Measurements from ENCODE around the gene LBH. TPM values are rescaled to one million over a fixed set of nuclear protein-coding genes. Genes with fewer than 3 reads are reported as not detected.

The LBH gene
- total and polyA plus RNA-seq, 2 donors (not counting 3 experiments of a cell fraction or from before 2014, with no cell fraction given): 5.3 to 5.5 TPM

DNA sequence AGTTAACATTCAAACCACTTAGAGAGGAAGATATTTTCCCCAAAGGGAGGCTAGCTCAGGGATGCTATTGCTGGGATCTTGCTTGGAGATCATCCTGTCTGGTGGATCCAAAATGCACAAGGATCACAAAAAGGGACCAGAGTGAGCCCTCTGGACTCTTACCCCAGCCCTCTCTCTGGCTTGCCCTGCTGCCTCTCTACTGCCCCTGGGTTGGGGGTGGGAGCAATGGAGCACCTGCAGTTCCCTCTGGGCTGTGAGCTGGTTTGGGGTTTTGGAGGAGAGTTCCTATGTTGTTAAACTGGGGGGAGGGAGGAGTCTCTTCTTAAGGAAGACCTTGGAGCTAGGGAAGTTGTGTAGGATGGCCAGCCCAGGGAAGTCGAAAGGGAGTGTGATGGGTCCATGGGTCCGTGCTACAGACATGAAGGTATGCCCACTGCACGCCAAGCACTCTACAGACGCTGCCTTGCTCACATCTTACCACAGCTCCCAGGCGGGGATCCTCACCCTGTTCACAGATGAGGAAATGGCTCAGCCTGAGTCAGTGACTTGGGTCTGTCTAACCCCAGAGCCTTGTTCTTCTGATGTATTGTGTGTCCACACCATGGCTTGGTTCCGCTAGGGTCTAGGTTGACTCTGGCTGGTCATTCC is 3.8 kb downstream of the LBH start:
- DNase-seq (ENCODE audit: low read depth, low spot score): no peak
- Histone ChIP-seq H3K27me3 (ENCODE audit: control insufficient read depth in 2 of 2, insufficient read depth in 2 of 2, low read length in 2 of 2) (peaks cover 18 to 22% of the 10 kb centered on the region in 2 experiments), H2AFZ (ENCODE audit: low read depth, low read length) (no peak overlapping the region), H3K36me3 (ENCODE audit: control insufficient read depth in 2 of 2, extremely low read depth in 1 of 2, insufficient read depth in 2 of 2, low read length in 2 of 2) (no peaks in the 10 kb centered on the region), H3K27ac (ENCODE audit: insufficient read depth, low read depth, low read length) (no peak overlapping the region), H3K79me2 (ENCODE audit: control insufficient read depth, insufficient read depth, low read length) (no peaks in the 10 kb centered on the region), H3K9ac (replicated peaks; ENCODE audit: extremely low read depth, insufficient read depth, low read length) (no peak overlapping the region), H3K4me3 (replicated peaks in 1 of 3; ENCODE audit: insufficient read depth in 1 of 3, low read depth in 1 of 3, low read length in 3 of 3) (no peak overlapping the region), H3K9me1 (replicated peaks; ENCODE audit: control insufficient read depth, extremely low read depth, insufficient read depth, low read length) (no peaks in the 10 kb centered on the region), H4K20me1 (replicated peaks; ENCODE audit: control insufficient read depth, extremely low read depth, insufficient read depth, low read length) (no peaks in the 10 kb centered on the region), H3K9me3 (replicated peaks; ENCODE audit: control insufficient read depth, insufficient read depth, low read length) (no peaks in the 10 kb centered on the region), H3K4me1 (ENCODE audit: control insufficient read depth, extremely low read depth, insufficient read depth, low read length) (peaks cover 9% of the 10 kb centered on the region), H3K4me2 (ENCODE audit: insufficient read depth, low read length) (no peak overlapping the region)
- TF ChIP-seq FOS (IDR thresholded peaks at IDR 0.05; ENCODE audit: borderline replicate concordance, insufficient read depth, low read length): peak; percentile 8
- no peak for TF ChIP-seq POLR2AphosphoS5 (IDR thresholded peaks at IDR 0.05; ENCODE audit: insufficient read depth, low read depth, low read length)
- no peak for TF ChIP-seq POLR2A (IDR thresholded peaks at IDR 0.05; ENCODE audit: low read depth, low read length)
- no peak for FAIRE-seq
- dilution Hi-C loops (cut with MboI; ENCODE audit: extremely low pct_ligation_motif_present, low sequenced_read_pairs): no loop called here
- no TSS peak for BruUV-seq (replicated peaks)
- ChIA-PET CTCF (interaction anchor here (1.0 to 1.3 kb wide), 2 partner anchors 8 to 477 kb away, joined by 3 read pairs; no protein-coding TSS in a partner anchor), POLR2A (no interaction called here)
- intact Hi-C loops (cut with micrococcal nuclease): no loop called here

GRCh38 chr2:30235859-30236535 is 4.7 kb downstream of the LBH start:
- H3K79me2 ChIP-seq (ENCODE audit: control insufficient read depth, insufficient read depth, low read length): no peaks in the 10 kb centered on the region
- no peaks in the 10 kb centered on the region for H4K20me1 ChIP-seq (replicated peaks; ENCODE audit: control insufficient read depth, extremely low read depth, insufficient read depth, low read length)
- dilution Hi-C loops (cut with MboI; ENCODE audit: extremely low pct_ligation_motif_present, low sequenced_read_pairs): no loop called here

More at GRCh38 chr2:30235859-30236535, 4.7 kb downstream of the LBH start:
- Histone ChIP-seq H3K4me2 (ENCODE audit: insufficient read depth, low read length) (no peak overlapping the region), H3K9me1 (replicated peaks; ENCODE audit: control insufficient read depth, extremely low read depth, insufficient read depth, low read length) (no peaks in the 10 kb centered on the region), H3K9ac (replicated peaks; ENCODE audit: extremely low read depth, insufficient read depth, low read length) (no peak overlapping the region), H3K4me3 (replicated peaks in 1 of 3; ENCODE audit: insufficient read depth in 1 of 3, low read depth in 1 of 3, low read length in 3 of 3) (no peak overlapping the region), H3K9me3 (replicated peaks; ENCODE audit: control insufficient read depth, insufficient read depth, low read length) (no peaks in the 10 kb centered on the region), H3K27me3 (ENCODE audit: control insufficient read depth in 2 of 2, insufficient read depth in 2 of 2, low read length in 2 of 2) (peaks cover 17 to 22% of the 10 kb centered on the region in 2 experiments), H3K4me1 (ENCODE audit: control insufficient read depth, extremely low read depth, insufficient read depth, low read length) (peaks cover 4% of the 10 kb centered on the region), H2AFZ (ENCODE audit: low read depth, low read length) (no peak overlapping the region), H3K36me3 (ENCODE audit: control insufficient read depth in 2 of 2, extremely low read depth in 1 of 2, insufficient read depth in 2 of 2, low read length in 2 of 2) (no peaks in the 10 kb centered on the region), H3K27ac (ENCODE audit: insufficient read depth, low read depth, low read length) (no peak overlapping the region)
- TF ChIP-seq MAX (IDR thresholded peaks at IDR 0.05; ENCODE audit: insufficient read depth, insufficient read length): no peak
- no peak for TF ChIP-seq GATA2 (IDR thresholded peaks at IDR 0.05; ENCODE audit: insufficient read depth, insufficient read length, low read depth, low read length)
- no peak for TF ChIP-seq MYC (IDR thresholded peaks at IDR 0.05; ENCODE audit: low read depth, low read length)
- TF ChIP-seq, protein P1, sequence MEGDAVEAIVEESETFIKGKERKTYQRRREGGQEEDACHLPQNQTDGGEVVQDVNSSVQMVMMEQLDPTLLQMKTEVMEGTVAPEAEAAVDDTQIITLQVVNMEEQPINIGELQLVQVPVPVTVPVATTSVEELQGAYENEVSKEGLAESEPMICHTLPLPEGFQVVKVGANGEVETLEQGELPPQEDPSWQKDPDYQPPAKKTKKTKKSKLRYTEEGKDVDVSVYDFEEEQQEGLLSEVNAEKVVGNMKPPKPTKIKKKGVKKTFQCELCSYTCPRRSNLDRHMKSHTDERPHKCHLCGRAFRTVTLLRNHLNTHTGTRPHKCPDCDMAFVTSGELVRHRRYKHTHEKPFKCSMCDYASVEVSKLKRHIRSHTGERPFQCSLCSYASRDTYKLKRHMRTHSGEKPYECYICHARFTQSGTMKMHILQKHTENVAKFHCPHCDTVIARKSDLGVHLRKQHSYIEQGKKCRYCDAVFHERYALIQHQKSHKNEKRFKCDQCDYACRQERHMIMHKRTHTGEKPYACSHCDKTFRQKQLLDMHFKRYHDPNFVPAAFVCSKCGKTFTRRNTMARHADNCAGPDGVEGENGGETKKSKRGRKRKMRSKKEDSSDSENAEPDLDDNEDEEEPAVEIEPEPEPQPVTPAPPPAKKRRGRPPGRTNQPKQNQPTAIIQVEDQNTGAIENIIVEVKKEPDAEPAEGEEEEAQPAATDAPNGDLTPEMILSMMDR (IDR thresholded peaks at IDR 0.05; ENCODE audit: extremely low read depth in 1 of 2, insufficient read depth in 1 of 2, low read depth in 1 of 2, low read length in 2 of 2): no peak
- no peak for TF ChIP-seq JUN (IDR thresholded peaks at IDR 0.05; ENCODE audit: borderline replicate concordance, insufficient read depth, insufficient read length, low read depth)
- no peak for TF ChIP-seq POLR2AphosphoS5 (IDR thresholded peaks at IDR 0.05; ENCODE audit: insufficient read depth, low read depth, low read length)
- no peak for TF ChIP-seq EZH2 (IDR thresholded peaks at IDR 0.05; ENCODE audit: borderline replicate concordance, low read depth, low read length, severe bottlenecking)
- no peak for TF ChIP-seq FOS (IDR thresholded peaks at IDR 0.05; ENCODE audit: borderline replicate concordance, insufficient read depth, low read length)
- TF ChIP-seq POLR2A (IDR thresholded peaks at IDR 0.05; ENCODE audit: low read depth, low read length): no peak
- ChIA-PET POLR2A (no interaction called here), CTCF (interaction anchor here (0.6 to 1.6 kb wide), 5 partner anchors 15 to 476 kb away, joined by 3 to 6 read pairs (median 3); no protein-coding TSS in a partner anchor)
- FAIRE-seq: no peak
- no TSS peak for BruUV-seq (replicated peaks)
- DNase-seq (ENCODE audit: low read depth, low spot score): no peak
- intact Hi-C loops (cut with micrococcal nuclease): no loop called here

Measured in endothelial cell of umbilical vein (primary cell).